HS-5 (cell line): ENCODE results near the gene DRC1.
A peak's percentile ranks its signal among the peaks of the same experiment; 100 is the strongest.
"Not testable (repeated sequence)": the region's sequence is repeated elsewhere in the genome, so short reads cannot be mapped to it uniquely, and the experiment has no call there.

ENCODE experiments used
- DNase-seq: peaks from one replicate; pipeline ENCODE4 v3.0.0-alpha.2; 2012; ENCODE audit warnings: low read depth

DRC1 gene

DNA sequence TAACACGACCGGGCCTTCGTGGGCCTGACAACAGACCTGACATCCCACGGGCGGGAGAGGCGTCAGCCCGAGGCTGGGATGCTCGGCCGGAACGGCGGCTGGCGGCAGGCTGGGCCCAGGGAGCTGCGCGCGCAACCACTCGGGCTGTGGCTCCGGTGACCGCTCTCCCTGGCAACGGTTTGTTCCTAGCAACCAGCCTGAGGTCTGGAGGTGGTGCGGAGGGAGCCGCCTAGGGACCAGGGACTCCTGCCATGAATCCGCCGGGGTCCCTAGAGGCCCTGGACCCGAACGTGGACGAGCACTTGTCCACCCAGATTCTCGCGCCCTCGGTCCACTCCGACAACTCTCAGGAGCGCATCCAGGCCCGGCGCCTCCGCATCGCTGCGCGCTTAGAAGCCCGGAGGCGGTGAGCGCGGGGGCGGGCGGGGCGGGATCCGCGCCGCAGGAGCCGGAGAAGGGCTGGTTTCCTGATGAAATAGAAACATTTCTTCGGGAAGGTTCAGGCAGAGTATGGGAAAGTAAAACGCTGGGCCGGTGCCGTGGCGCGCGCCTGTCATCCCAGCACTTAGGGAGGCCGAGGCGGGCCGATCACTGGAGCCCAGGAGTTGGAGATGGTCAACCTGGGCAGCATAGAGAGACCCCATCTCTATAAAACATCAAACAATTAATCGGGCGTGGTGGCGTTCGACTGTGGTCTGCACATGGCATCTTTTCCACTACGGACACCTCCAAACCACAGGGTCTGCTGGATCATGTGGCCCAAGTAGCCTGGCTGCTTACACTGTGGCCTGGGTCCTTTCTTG, at the start of gene DRC1:
DRC1 (plus strand) TSS at position 182 of the 803 bp plus-strand sequence; CDS start at position 252, 70 bp downstream.
- peak; percentile 13 for DNase-seq

GRCh38 chr2:26352892-26353291, 48.8 kb upstream of the DRC1 start:
- DNase-seq: no peak

DNA sequence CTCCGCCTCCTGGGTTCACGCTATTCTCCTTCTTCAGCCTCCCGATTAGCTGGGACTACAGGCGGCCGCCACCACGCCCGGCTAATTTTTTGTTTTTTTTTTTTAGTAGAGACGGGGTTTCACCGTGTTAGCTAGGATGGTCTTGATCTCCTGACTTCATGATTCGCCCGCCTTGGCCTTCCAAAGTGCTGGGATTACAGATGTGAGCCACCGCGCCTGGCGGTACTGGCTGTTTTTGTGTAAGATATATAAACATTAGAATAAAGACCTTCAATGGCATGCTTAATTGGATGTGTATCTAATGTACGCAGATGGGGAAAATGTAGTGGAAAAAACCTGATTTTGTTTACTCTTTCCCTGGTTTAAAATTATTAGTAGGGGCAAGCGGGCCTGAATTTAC, 47.3 kb upstream of the DRC1 start:
- not testable (repeated sequence) for DNase-seq

DNA sequence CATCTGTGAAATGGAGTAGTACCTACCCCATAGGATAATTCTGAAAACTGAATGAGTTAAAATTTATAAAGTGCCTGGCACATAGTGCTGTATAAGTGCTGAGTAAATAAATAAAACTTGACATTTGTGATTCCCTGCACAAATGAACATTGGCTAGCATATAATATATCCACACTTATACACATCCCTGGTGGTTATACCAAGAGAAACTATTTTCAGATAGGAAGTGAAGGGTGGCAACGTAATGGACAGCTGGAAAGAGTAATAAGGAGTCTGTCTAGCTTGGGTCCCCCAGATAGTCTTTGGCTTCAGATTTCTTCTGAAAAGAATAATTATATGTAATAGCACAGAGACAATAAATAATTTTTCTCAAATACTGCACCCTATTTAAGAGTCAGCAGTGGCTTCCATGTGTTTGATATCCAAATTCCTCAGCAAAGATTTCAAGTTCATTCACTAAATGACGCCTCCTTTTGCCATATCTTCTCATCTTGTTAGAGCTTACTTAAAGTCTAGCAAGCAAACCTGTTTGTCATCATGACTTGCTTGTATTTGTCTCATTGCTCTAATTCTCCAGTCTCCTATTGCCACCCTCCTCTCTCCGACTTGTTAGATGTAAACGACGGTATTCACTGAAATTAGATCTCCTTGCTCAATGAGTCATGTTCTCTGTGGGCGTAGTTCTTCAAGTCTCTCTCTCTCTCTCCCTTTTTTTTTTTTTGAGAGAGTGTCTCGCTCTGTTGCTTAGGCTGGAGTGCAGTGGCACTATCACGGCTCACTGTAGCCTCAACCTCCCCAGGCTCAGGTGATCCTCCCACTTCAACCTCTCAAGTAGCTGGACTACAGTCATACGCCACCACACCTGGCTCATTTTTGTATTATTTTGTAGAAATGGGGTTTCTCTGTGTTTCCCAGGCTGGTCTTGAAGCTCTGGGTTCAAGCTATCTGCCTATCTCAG, 46.4 kb upstream of the DRC1 start:
- DNase-seq: peak; percentile 64

DNA sequence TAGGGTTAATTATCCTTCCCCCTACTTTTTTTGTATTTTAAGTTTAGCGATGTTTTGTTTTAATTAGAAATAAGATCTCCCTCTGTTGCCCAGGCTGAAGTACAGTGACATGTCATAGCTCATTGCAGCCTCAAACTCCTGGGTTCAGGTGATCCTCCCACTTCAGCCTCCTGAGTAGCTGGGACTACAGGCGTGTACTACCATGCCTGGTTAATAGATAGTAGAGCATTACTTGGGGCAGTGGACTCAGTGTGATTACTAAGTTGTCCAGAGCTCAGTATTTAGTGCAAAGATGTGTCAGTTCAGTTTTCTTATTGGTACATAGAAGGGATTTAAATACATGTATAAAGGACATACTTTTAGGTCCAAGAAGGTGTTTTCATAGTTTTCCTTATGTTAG, 45.6 kb upstream of the DRC1 start:
- DNase-seq: no peak

GRCh38 chr2:26356771-26357170, 44.9 kb upstream of the DRC1 start:
- no peak for DNase-seq

DNA sequence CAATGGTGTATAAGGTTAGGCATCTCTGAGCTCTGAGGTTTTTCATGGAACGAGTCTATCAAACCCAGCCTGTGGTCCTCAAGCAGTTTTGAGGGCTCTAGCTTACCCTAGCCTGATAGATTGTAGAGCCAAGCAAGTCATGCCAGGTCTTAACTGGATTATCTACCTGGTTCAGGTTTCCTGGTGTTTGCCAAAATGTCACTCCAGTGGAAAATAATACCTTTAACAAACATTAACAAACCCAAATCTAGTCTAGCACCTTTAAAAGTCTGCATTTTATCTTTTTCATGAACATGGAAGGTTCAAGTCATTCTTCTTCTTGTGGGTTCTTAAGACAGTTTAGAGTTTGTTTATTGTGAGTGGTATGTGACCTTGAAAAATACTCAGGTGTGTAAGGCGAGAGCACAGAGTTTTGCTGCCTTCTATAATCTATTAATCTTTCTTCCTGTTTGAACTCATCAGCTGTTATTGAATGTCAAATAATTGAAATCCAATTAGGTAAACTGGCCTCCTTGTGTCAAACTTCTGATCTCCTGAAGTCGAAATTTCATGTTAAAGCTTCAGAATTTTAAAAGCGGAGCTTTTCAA, 41.7 kb upstream of the DRC1 start:
- no peak for DNase-seq

DNA sequence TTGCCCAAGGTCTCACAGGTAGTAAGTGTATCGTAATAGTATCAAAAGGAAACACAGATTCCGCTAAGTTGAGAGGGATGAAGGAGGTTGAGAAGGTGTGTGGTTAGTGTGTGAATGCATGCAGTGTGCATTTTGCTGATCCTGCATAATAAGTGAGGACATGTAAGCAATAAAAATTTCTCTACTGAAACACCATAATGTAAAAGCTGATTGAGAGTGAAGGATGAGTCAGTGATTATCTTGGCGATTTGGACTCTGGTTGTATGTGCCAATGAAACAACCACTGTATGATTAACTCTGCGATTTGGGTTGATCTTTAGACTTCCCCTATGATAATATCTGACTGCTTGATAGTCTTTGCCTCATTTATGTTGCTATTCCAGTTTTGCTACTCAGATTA, 38.4 kb upstream of the DRC1 start:
- DNase-seq: no peak

GRCh38 chr2:26363958-26364357, 37.8 kb upstream of the DRC1 start:
- DNase-seq: no peak

GRCh38 chr2:26364669-26365068, 37.1 kb upstream of the DRC1 start:
- DNase-seq: no peak

DNA sequence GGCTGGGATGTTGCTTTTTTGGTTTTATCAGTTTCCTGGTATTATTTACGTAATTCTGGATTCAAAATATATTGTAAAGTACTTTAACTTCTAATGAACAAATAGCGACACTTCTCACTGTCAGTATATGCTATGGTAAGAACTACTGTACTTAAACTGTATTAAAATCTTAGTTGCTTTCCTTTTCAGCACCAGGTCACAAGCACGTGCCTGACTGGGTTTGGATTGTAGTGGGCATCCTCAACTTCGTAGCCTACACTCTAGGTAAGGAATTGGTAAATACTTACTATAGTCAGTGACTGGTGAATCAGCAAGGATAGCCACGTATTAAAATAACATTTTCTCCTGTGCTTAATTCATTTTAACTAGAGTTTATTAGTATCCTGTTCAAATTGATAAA, 34.8 kb upstream of the DRC1 start:
- DNase-seq: no peak

DNA sequence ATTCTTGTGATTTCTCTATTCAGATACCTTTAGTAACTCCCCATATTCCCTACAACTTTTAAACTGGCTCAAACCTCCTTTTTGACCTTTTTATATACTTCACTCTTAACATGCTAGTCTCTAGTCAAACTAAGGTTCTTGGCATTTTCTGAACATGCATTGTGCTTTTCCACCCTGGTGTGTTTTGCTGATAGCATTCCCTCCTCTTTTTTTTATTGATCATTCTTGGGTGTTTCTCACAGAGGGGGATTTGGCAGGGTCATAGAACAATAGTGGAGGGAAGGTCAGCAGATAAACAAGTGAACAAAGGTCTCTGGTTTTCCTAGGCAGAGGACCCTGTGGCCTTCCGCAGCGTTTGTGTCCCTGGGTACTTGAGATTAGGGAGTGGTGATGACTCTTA, 32.1 kb upstream of the DRC1 start:
- DNase-seq: not testable (repeated sequence)

DNA sequence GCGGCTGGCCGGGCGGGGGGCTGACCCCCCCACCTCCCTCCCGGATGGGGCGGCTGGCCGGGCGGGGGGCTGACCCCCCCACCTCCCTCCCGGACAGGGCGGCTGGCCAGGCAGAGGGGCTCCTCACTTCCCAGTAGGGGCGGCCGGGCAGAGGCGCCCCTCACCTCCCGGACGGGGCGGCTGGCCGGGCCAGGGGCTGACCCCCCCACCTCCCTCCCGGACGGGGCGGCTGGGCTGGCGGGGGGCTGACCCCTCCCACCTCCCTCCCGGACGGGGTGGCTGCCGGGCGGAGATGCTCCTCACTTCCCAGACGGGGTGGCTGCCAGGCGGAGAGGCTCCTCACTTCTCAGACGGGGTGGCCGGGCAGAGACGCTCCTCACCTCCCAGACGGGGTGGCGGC, 30.8 kb upstream of the DRC1 start:
- DNase-seq: not testable (repeated sequence)

GRCh38 chr2:26376799-26377198, 24.9 kb upstream of the DRC1 start:
- no peak for DNase-seq

- DNase-seq: no peak
Measured at GRCh38 chr2:26380281-26380680, 21.4 kb upstream of the DRC1 start.

DNA sequence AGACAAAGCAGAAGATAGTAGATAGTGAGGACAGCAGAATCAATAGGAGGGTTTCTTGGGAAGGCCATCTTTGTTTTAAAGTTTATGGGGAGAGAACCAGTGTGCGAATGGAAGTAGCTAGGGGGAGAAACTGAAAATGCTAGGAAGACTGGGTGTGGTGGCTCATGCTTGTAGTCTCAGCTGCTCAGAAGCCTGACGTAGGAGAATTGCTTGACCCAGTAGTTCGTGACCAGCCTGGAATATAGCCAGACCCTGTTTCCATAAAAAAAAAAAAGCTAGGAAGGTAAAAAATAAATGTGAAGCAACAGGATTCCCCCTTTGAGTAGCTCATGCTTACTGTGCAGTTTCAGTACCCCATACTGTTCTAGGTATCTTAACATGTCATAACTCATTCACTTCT, 19.2 kb upstream of the DRC1 start:
- no peak for DNase-seq

- DNase-seq: no peak
Measured at GRCh38 chr2:26384183-26384582, 17.5 kb upstream of the DRC1 start.

DNA sequence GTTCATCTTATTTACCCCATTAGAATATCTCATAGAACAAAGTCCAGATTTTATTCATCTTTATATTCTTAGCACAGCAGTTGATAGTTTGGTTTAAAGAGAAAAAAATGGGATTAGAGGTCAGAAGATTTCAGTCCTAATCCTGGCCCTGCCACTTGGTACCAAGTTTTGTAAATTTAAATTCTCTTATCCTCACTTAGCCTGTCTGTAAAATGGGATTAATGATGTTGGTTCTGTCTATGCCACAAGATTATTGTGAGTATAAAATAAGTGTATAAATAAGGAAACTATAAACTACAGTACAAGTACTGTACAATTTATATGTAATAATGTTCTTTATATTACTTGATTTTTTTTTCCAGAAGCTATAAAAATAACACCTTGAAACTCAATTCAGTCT, 17.1 kb upstream of the DRC1 start:
- DNase-seq: no peak

- no peak for DNase-seq
Measured at GRCh38 chr2:26387189-26387588, 14.5 kb upstream of the DRC1 start.

GRCh38 chr2:26394694-26395093, 7.0 kb upstream of the DRC1 start:
- DNase-seq: no peak

GRCh38 chr2:26395394-26395793, 6.3 kb upstream of the DRC1 start:
- no peak for DNase-seq

GRCh38 chr2:26396734-26397298, 4.9 kb upstream of the DRC1 start:
- no peak for DNase-seq
